DND-41 (cell line): ENCODE measurements around the gene CSN2.

Source experiments
- CTCF ChIP-seq: IDR thresholded peaks from 2 replicates; pipeline ENCODE4 v1.5.1; 2012; ENCODE audit warnings: borderline replicate concordance, low read length, moderate library complexity, mild to moderate bottlenecking; ENCODE audit not compliant: poor library complexity, severe bottlenecking; ENCODE audit errors: extremely low read depth
- EZH2 ChIP-seq: IDR thresholded peaks from 3 replicates; pipeline ENCODE4 v1.6.1; 2012; ENCODE audit warnings: borderline replicate concordance, low read depth, mild to moderate bottlenecking, moderate library complexity, low read length, inconsistent platforms; ENCODE audit not compliant: severe bottlenecking

- TF ChIP-seq CTCF (no peak), EZH2 (no peak)
Measured at GRCh38 chr4:70000711-70001110, 35.2 kb upstream of the CSN2 start.
